Panc1 (cell line): Measurements from ENCODE around the gene RPS6KL1.

Experiments used
- CTCF ChIP-seq: fragments of 450-650 bp; IDR thresholded peaks from 2 replicates; pipeline ENCODE4 v1.5.1; 2017; ENCODE audit warnings: mild to moderate bottlenecking
- POLR2AphosphoS5 ChIP-seq: IDR thresholded peaks from 2 replicates; pipeline ENCODE4 v1.6.1; 2012; ENCODE audit warnings: mild to moderate bottlenecking, low read depth, low read length, moderate library complexity
- REST ChIP-seq, 2 experiments: IDR thresholded peaks; 2 replicates each; pipeline ENCODE4 v1.6.1; 2011 to 2012; ENCODE audit warnings: low read depth in 2 of 2, control low read depth in 1 of 2, low read length in 1 of 2, mild to moderate bottlenecking in 1 of 2, moderate library complexity in 1 of 2; ENCODE audit not compliant: insufficient read depth in 1 of 2
- SIN3A ChIP-seq: IDR thresholded peaks from 2 replicates; pipeline ENCODE4 v1.6.1; 2012; ENCODE audit warnings: low read depth, mild to moderate bottlenecking, low read length, moderate library complexity, borderline replicate concordance; ENCODE audit not compliant: insufficient read depth
- TCF7L2 ChIP-seq: IDR thresholded peaks from 2 replicates; pipeline ENCODE4 v1.6.1; 2011; ENCODE audit warnings: mild to moderate bottlenecking, low read depth, low read length, inconsistent platforms

- TF ChIP-seq CTCF (no peak), TCF7L2 (no peak), POLR2AphosphoS5 (no peak), REST (IDR thresholded peaks at IDR 0.05; ENCODE audit: insufficient read depth in 1 of 2, low read depth in 2 of 2, low read length in 1 of 2) (no peak), SIN3A (no peak)
Measured at GRCh38 chr14:74929242-74929641, 6.2 kb upstream of the RPS6KL1 start.
